ENCODE measurements around the gene NTHL1.

NTHL1 gene

DNA sequence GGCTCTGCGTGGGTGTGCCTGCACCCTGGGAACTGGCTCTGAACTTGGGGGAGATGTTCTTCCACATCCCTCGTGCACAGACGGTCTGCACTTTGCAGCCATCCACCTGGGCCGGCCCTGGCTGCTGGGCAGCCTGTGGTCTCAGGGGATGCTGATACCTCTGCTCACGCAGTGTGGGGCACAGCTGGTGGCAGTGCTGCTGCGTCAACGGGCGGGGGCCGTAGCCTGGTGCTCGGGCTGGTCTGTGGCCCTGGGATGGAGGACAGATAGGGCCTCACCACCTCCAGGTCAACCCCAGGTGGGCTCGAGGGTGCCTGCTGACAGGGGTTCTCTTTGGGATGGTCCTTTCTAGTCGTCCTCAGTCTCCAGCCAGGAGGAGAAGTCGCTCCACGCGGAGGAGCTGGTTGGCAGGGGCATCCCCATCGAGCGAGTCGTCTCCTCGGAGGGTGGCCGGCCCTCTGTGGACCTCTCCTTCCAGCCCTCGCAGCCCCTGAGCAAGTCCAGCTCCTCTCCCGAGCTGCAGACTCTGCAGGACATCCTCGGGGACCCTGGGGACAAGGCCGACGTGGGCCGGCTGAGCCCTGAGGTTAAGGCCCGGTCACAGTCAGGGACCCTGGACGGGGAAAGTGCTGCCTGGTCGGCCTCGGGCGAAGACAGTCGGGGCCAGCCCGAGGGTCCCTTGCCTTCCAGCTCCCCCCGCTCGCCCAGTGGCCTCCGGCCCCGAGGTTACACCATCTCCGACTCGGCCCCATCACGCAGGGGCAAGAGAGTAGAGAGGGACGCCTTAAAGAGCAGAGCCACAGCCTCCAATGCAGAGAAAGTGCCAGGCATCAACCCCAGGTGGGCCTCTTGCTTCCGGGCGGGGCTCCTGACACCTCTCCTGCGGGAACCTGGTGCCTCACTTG is 36.5 kb upstream of the NTHL1 start:
- no peak for ATAC-seq
- DNase-seq: no peak

DNA sequence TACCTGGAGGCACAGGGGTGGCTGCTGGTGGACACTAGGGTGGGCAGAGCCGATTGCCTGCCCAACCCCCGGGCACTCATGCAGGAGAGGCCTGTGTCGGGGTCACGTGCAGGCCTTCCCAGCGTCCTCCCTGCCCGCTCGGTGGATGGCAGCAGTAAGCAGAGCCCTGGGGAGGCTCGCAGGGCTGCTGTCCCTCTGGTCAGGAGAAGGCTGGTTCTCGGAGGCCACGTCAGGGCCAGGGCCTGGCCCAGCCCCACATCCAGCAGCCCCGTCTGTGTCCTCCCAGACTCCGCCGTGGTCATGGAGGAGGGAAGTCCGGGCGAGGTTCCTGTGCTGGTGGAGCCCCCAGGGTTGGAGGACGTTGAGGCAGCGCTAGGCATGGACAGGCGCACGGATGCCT is 35.8 kb upstream of the NTHL1 start:
- DNase-seq (no peak), ATAC-seq (no peak)

DNA sequence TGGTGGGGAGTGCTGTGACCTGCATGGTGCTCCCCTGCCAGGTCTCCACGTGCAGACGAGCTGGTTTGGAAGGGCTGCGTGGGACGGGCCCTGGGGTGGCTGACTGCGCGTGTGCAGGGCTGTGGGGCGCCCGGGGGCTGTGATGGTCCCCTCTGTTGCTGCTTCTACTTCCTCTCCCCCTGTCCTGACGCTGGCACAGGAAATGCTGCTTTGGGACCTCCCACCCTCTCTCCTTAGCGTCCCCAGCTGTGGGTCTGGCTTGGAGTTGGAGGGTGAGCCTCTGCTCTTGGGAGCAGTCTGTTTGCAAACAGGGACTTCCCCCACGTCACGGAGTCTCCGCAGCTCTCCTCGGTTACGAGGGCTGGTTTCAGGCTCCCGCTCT is 35.3 kb upstream of the NTHL1 start:
- ATAC-seq (no peak), DNase-seq (no peak)

DNA sequence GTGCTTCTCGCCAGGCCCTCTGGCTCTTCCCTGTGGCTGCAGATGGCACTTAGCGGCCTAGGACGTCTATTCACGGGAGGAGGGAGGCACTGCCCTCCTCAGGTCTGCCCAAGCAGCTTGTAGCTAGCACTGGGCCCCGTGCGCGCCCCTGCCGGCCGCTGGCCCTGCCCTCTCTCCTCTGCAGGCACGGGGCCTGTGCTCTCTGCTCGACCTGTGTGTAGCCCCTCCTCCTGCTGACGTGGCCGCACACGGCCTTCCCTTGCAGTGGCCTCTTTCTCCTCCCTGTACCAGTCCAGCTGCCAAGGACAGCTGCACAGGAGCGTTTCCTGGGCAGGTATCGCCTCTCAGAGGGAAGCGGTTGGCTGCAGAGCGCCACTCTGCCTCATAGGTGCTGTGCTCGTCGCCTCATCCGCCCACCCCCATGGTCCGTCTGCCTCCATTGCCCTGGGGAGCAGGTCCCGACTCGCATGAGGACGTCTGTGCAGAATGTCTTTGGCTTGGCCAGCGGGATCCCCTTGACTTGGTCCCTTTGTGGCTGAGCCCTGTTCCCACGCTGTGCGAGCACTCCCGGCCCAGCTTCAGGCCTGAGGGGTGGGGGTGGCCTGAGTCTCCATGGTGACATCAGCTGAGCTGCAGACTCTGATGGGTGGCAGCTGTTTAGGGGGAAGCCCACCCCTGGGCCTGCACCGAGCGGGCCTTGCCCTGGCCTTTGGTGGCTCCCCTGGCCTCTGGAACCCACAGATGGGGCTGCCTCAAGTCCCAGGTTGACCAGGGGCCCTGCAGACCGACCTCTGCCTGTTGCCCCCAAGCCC is 34.7 kb upstream of the NTHL1 start:
- ATAC-seq (no peak), DNase-seq (no peak)

DNA sequence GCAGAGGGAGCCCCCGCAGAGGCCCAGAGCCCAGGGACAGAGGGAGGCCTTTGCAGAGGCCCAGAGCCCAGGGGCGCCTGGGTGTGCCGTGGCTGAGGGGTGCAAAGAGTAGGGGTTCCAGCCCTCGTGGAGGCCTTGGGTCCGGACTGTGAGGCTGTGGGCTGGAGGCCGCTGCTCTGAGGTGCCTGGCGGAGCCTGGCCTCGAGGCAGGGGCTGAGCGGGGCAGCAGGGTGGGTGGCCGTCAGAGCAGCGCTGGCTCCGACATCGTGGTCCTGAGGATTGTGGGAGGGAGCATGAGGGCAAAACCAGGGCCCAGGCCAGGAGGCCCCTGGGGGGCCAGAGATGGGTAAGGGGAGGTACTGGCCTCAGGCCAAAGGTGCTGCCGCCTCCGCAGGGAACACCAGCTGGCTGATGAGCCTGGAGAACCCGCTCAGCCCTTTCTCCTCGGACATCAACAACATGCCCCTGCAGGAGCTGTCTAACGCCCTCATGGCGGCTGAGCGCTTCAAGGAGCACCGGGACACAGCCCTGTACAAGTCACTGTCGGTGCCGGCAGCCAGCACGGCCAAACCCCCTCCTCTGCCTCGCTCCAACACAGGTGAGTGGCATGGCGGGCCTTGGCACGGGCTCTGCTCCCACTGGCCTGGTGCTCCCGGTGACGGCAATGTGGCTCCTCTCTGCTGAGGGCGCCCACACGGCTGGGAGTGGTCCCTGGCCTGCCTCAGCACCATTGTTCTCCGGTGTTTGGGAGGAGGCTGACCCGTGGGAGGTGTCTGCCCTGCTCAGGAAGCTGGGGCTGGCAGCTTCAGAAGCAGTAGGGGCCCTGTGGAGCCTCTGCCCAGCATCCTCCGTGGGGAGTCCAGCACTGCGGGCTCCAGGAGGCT is 33.8 kb upstream of the NTHL1 start:
- ATAC-seq (no peak), DNase-seq (no peak)

DNA sequence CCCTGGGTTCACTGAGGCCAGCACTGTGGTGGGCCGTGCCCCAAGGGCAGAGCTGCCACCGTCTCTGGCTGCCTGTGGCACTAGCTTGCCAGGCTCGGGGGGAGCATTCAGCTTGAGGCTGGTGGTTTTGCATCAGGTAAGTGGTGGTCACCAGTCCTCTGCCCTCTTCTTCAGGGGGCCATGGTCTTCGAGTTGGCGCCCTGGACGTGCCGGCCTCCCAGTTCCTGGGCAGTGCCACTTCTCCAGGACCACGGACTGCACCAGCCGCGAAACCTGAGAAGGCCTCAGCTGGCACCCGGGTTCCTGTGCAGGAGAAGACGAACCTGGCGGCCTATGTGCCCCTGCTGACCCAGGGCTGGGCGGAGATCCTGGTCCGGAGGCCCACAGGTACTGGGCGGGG is 32.4 kb upstream of the NTHL1 start:
- ATAC-seq (no peak), DNase-seq (no peak)

DNA sequence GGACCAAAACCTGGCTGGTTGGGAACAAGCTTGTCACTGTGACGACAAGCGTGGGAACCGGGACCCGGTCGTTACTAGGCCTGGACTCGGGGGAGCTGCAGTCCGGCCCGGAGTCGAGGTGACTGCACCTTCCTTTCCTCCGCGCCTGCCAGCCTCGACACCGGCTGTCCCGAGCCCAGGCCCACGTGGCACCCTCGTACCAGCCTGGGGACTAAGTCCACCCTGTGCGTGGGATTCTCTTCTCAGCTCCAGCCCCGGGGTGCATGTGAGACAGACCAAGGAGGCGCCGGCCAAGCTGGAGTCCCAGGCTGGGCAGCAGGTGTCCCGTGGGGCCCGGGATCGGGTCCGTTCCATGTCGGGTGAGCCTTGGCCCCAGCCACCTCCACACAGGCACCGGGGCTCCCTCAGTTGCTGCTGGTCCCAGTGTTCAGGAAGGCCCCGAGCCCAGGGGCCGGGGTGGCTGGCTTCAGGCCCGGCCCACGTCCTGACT is 31.7 kb upstream of the NTHL1 start:
- ATAC-seq: no peak
- no peak for DNase-seq

DNA sequence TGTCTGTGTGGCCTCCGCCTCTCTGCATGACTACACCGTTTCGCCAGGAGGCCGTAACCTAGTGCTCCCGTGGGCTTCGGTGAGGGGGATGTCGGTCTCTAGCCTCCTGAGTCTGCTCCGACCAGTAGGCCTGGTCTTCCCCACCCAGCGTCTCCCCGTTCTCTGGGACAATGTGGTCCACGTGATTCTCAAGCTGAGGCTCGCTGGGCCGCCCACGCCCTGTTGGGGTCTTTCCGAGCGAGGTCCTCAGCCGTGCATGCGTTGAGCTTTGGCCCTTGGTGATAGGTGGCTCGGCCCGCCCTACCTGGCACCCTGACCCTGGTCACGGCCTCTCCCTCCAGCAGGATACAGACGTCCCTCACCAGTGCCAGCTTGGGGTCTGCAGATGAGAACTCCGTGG is 31.1 kb upstream of the NTHL1 start:
- ATAC-seq: no peak

DNA sequence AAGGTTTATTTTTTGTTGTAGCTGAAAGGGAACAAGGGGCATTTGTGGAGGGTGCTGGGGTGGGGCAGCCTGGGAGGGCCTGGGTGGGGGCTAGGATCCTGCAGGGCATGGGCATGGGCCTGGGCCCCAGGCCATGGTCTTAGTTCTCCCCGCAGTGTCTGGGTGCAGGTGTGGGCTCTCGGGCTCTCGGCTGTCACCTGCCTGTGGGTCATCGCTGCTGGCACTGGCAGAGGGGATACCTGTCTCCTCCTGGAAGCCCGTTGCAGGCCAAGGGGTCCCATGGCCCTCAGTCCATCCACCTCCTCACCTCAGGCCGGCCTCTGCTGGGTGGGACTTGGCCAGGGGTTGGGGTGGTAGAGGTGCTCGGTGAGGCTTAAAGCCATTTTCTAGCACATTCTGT is 30.5 kb upstream of the NTHL1 start:
- DNase-seq (no peak), ATAC-seq (no peak)

More for the DNA sequence above, 31.1 kb upstream of the NTHL1 start:
- no peak for DNase-seq

DNA sequence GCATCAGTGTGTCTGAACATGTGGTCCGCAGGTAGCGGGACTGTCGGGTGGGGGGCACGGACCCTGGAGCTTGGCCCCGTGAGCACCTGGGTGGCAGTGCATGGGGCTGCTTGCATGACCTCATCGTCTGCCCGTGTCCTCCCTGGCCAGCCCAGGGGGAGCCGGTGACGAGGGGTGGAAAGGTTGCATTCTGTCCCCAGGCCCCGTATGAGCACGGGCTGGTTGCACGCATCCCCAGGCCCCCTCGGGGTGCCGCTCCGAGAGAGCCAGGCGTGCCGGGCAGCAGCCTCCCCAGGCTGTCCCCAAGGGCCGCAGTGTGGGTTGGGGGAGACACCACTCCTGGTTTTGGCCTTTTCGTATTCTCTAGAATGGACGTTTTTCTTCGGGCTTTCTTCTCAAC is 30.1 kb upstream of the NTHL1 start:
- ATAC-seq (no peak), DNase-seq (no peak)

DNA sequence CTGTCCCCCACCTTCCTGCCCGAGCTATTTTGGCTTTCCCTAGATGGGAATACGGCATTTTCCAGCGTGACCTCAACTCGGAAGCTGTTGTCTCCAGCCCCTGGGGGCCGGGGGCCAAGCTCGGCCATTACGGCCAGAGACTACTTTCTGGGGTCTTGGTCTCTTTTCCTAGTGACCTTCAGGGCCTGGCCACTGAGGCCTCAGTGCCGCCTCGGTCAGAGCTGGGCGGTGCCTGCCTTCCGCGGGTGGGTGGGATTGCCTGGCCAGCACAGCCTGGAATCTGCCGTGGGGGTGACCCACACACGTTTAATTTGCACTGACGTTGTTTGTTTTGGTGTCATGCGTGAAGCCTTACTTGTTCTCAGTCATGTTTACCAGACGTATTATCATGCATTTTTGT is 29.4 kb upstream of the NTHL1 start:
- no peak for ATAC-seq
- no peak for DNase-seq

DNA sequence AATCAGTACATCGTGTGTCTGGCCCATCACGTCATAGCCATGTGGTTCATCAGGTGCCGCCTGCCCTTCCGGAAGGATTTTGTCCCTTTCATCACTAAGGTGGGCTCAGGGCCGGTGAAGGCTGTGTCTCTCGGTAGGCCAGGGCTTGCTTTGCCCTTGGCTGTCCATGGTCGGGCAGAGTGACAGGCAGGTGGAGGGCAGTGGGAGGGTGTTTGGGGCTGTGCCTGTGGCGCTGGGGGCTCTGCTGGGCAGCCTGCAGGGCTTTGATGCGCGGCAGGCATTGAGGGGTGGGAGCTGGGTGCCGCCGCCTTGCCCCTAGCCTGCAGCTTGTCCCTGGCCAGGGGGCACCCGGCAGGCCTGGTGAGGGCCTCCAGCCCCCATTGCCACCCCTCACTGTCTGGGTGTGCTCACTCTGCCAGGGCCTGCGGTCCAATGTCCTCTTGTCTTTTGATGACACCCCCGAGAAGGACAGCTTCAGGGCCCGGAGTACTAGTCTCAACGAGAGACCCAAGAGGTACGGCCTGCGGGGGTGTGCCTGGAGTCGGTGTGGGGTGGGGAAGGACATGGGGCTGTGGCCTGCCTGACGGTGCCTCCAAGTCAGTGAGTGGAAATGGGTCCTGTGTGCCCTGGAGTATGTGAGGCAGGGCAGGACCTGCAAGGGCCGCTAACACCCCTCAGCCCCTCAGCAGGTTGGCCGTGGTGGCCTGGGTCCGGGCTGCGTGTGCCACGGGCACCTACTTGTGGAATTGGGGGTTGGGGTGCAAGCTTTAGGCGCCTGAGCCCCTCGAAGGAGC is 28.6 kb upstream of the NTHL1 start:
- ATAC-seq: no peak
- DNase-seq: no peak

DNA sequence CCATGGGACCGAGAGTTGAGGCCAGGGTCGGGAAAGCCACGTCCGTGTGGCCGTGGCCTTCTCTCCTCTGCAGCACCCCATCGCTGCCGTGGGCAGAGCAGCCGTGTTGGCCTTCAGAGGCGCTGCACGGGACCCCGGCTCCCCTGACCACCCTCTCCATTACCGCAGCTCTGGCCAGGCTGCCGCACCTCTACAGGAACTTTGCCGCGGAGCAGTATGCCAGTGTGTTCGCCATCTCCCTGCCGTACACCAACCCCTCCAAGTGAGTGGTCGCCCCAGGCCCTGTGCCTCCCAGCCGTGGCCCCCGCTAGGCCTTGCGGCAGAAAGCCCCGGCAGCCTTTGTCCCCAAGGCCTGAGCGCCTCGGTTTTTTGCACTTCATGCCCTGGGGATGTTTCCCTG is 28.0 kb upstream of the NTHL1 start:
- ATAC-seq: no peak

DNA sequence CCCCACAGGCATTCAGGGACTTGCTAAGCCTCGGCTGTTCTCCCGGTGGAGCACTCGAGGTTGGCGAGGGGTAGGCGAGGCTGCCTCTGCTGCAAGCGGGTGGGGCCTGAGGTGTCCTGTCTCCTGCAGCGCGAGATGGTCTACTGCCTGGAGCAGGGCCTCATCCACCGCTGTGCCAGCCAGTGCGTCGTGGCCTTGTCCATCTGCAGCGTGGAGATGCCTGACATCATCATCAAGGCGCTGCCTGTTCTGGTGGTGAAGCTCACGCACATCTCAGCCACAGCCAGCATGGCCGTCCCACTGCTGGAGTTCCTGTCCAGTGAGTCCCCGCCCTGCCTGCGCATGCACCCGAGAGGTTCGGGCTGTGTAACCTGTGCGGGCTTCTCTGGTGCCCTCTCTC is 26.4 kb upstream of the NTHL1 start:
- ATAC-seq (no peak), DNase-seq (no peak)

More for the DNA sequence above, 28.0 kb upstream of the NTHL1 start:
- no peak for DNase-seq

DNA sequence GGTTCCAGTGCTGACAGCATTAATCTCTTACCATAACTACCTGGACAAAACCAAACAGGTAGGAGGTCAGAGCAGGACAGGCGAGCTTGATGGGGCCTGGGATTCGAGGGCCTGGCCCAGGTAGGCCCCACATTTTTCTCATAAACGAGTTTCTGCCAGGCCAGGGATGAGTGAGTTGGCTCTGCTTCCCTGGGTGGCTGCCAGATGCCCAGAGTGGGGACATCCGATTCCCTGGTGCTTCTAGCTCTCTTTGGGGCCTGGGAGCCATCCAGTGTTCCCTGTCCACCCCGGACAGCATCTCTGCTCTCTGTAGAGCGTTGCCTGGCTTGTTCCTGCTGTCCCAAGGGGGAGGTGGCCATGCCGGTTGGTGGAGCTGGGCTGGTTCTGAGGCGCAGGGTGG is 25.3 kb upstream of the NTHL1 start:
- no peak for ATAC-seq

DNA sequence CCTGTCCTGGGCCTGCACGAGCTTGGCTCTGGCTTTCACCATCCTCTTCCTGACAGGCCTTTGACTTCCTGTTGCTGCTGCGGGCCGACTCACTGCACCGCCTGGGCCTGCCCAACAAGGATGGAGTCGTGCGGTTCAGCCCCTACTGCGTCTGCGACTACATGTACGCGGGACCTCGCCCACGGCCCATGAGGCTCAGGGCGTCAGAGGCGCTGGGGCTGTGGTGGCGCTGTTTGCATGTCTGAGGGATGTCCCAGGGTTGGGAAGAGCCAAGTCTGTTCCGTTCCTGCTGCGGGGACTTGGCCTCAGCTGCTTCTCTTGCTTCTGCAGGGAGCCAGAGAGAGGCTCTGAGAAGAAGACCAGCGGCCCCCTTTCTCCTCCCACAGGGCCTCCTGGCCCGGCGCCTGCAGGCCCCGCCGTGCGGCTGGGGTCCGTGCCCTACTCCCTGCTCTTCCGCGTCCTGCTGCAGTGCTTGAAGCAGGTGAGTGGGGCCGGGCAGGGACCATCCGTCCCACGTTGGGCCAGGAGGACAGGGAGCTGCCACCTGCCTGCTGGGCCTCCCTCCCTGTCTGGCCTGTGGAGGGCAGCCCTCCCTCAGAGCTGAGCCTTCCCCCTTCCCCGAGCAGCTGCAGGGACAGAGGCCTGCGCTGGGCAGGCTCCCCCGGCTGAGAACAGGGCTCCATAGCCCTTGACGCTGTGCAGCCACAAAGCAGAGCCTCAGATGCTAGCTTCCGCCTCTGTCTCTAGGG is 24.0 kb upstream of the NTHL1 start:
- ATAC-seq: no peak
- no peak for DNase-seq

More for the DNA sequence above, 25.3 kb upstream of the NTHL1 start:
- no peak for DNase-seq

DNA sequence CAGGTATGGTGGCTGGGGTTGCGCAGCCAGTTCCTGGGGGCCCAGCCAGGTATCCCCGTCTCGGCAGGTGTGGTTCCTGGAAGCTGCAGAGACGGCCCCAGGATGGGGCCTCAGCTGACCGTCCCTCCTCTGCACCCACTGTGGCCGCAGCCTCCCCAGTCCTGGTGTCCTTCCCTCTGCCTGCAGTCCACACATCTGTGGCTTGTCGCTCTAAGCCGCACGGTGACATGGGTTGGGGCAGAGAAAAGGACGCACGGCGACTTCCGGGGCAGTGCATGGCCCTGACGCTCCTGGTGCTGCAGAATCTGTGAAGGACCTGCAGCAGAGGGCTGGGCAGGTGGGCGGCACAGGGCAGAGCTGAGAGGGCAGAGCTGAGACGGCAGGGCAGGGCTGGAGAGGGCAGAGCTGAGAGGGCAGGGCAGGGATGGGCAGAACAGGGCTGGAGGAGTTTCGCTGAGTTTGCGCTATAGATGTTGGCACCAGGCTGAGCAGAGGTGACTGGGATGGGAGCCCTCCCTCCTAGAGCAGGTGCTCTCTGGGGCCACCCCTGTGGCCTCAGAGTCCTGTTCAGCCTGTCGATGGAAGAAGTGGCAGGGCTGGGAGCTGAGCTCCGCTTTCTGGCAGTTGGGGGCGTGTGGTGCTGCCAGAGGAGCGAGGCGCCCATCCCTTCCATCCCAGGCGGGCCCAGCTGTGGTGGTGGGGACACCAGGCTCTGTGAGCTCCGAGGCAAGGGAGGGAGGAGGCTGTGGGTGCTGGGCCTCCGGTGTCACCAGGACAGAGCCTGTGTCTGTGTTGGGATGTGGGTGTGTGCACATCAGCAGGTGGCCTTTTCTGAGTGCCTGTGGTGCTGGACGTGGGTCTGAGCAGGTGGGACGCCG is 23.2 kb upstream of the NTHL1 start:
- DNase-seq (no peak), ATAC-seq (no peak)

DNA sequence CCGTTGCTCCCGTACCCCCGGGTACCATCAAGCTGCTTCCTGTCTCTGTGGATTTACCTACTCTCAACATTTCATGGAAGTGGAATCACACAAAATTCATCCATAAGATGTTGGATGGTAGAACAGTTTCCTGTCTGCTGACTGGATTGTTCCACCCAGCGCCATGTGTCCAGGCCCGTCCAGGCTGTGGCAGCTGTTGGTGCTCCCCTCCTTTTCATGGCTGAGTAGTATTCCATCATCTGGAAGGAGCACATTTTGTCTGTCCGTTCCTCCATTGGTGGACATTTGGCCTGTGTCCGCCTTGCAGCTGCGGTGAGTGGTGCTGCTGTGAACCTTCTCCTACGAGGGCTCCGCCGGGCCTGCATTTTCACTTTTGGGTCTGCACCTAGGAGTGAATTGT is 18.5 kb upstream of the NTHL1 start:
- no peak for DNase-seq

DNA sequence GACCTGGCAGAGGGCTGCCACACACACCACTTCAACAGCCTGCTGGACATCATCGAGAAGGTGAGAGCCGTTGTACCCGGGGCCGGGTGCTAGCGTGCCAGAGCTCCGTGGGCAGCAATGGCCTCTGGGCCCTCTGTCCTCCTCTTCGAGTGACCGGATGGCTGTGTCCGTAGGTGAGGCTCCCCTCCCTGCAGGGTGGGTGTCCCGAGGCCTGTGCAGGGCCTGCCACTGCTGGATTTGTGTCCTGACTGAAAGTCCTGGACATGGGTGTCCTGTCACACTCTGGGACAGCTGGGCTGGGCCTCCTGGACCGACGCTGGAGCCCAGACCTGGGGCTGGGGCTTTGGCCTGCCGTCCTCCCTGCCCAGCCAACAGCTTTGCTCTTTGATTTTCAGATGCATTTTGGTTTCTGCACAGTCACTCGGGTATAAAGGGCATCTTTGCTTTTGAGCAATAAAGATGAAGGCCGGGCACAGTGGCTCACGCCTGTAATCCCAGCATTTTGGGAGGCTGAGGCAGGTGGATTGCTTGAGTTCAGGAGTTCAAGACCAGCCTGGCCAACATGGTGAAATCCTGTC is 16.8 kb upstream of the NTHL1 start:
- ATAC-seq (no peak), DNase-seq (no peak)

More for the DNA sequence above, 18.5 kb upstream of the NTHL1 start:
- no peak for ATAC-seq

Measured in stimulated activated naive CD8-positive, alpha-beta T cell treated with anti-CD3 and anti-CD28 coated beads, Interleukin-15, Interleukin-2, amounts not matched to agents 100 U/mL and 50 U/mL, for 24 hours (primary cell).